ENCODE results near the gene CAVIN3. TPM values are rescaled to one million over a fixed set of nuclear protein-coding genes. Genes with fewer than 3 reads are reported as not detected.

CAVIN3 gene
- total RNA-seq, 1 experiment from 2014 or later = 41.5 TPM

DNA sequence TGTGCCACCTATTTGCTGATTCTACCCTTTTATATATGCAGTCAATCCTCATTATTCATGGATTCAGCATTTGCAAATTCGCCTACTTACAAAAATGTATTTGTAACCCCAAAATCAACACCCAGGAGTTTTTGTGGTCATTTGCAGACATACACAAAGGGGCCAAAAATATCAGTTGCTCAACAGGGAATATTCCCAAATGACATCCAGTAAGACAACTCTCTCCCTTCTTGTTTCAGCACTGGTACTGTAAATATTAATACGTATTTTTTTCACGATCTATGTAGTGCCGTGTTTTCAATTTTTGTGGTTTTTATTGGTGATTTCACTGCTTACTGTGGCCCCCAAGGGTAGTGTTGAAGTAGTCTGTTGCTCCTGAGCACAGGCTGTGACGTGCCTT lies 11.8 kb upstream of the CAVIN3 start (continued):
- TF ChIP-seq, protein P1, sequence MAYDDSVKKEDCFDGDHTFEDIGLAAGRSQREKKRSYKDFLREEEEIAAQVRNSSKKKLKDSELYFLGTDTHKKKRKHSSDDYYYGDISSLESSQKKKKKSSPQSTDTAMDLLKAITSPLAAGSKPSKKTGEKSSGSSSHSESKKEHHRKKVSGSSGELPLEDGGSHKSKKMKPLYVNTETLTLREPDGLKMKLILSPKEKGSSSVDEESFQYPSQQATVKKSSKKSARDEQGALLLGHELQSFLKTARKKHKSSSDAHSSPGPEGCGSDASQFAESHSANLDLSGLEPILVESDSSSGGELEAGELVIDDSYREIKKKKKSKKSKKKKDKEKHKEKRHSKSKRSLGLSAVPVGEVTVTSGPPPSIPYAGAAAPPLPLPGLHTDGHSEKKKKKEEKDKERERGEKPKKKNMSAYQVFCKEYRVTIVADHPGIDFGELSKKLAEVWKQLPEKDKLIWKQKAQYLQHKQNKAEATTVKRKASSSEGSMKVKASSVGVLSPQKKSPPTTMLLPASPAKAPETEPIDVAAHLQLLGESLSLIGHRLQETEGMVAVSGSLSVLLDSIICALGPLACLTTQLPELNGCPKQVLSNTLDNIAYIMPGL (CRISPR knock-in tag; IDR thresholded peaks at IDR 0.05) = no peak
- TF ChIP-seq NR2C2 (CRISPR knock-in tag; IDR thresholded peaks at IDR 0.05) = no peak
- no peak for TF ChIP-seq NFE2L1 (CRISPR knock-in tag; IDR thresholded peaks at IDR 0.05)
- no peak for TF ChIP-seq ZNF671 (CRISPR knock-in tag; IDR thresholded peaks at IDR 0.05)
- TF ChIP-seq ZNF232 (CRISPR knock-in tag; IDR thresholded peaks at IDR 0.05) = no peak
- TF ChIP-seq FOXJ3 (CRISPR knock-in tag; IDR thresholded peaks at IDR 0.05; ENCODE audit: borderline replicate concordance) = no peak
- TF ChIP-seq, protein P2, sequence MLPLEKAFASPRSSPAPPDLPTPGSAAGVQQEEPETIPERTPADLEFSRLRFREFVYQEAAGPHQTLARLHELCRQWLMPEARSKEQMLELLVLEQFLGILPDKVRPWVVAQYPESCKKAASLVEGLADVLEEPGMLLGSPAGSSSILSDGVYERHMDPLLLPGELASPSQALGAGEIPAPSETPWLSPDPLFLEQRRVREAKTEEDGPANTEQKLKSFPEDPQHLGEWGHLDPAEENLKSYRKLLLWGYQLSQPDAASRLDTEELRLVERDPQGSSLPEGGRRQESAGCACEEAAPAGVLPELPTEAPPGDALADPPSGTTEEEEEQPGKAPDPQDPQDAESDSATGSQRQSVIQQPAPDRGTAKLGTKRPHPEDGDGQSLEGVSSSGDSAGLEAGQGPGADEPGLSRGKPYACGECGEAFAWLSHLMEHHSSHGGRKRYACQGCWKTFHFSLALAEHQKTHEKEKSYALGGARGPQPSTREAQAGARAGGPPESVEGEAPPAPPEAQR (CRISPR knock-in tag; IDR thresholded peaks at IDR 0.05) = no peak

DNA sequence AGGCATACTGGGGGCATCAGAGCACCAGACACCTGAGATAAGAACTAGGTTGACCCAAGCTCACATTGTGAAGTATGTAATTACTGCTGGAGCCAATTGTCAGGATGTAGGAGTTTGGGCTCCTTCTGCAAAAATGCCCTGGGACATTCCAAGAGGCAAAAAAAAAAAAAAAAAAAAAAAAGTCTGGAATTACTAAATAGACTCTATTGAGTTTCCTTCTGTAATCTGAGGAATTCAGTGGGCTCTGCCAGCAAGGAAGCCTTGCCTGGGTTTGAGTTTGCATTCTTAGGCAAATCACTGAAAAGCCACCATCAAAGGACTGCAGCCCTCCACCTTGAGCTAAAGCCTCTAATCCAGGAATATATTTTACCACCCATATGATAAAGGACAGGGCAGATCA lies 8.0 kb upstream of the CAVIN3 start:
- no peak for TF ChIP-seq ZNF263 (CRISPR knock-in tag; IDR thresholded peaks at IDR 0.05; ENCODE audit: low read depth)
- TF ChIP-seq, protein P3, sequence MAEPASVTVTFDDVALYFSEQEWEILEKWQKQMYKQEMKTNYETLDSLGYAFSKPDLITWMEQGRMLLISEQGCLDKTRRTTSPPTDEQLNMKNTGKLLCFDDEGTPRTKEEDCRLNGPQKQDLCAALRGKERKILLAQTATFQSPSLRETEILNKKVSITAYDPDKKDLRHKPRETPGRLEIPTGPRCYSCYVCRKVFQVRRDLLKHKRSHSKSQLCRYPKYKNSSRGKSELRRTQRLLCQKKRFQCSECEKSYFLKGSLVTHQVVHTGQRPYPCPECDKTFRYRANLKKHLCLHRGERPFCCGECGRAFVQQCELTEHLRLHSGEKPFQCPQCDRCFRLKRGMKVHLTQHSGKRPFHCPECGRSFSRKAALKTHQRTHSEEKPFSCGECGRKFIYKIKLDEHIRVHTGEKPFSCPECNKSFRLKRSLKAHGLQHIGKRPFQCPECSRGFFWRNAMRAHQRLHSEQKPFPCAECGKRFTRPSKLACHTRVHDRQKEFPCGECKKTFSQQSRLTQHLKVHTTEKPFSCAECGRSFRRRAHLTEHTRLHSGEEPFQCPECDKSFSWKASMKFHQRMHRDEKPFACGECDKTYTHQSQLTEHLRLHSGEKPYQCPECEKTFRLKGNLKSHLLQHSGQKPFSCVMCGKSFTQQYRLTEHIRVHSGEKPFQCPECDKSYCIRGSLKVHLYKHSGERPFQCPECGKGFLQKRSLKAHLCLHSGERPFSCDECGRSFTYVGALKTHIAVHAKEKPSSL (CRISPR knock-in tag; conservative IDR thresholded peaks at IDR 0.05) = no peak
- TF ChIP-seq, protein P4, sequence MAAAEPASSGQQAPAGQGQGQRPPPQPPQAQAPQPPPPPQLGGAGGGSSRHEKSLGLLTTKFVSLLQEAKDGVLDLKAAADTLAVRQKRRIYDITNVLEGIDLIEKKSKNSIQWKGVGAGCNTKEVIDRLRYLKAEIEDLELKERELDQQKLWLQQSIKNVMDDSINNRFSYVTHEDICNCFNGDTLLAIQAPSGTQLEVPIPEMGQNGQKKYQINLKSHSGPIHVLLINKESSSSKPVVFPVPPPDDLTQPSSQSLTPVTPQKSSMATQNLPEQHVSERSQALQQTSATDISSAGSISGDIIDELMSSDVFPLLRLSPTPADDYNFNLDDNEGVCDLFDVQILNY (CRISPR knock-in tag; IDR thresholded peaks at IDR 0.05) = no peak
- TF ChIP-seq CREM (CRISPR knock-in tag; IDR thresholded peaks at IDR 0.05) = no peak
- TF ChIP-seq FOXK1 (CRISPR knock-in tag; IDR thresholded peaks at IDR 0.05) = no peak
- no peaks in the 10 kb centered on the region for H3K36me3 Mint-ChIP-seq
- H3K27ac Mint-ChIP-seq = no peak overlapping the region
- peaks cover 56% of the 10 kb centered on the region for H3K4me1 Mint-ChIP-seq
- ATAC-seq (peak; percentile 44), DNase-seq (ENCODE audit: low spot score) (no peak)
- no peaks in the 10 kb centered on the region for H3K27me3 Mint-ChIP-seq (ENCODE audit: low read depth)
- H3K4me3 Mint-ChIP-seq = no peak overlapping the region
- H3K9me3 Mint-ChIP-seq = no peaks in the 10 kb centered on the region
- POLR2A ChIA-PET = interaction anchor here (0.7 to 0.9 kb wide), 3 partner anchors 9 to 1659 kb away, joined by 5 to 8 read pairs (median 6); partner anchors contain the start of gene EIF3F
- CTCF ChIA-PET = interaction anchor here (0.6 to 4.1 kb wide), 11 partner anchors 9 to 230 kb away, joined by 3 to 20 read pairs (median 6); partner anchors contain the start of gene CAVIN3

DNA sequence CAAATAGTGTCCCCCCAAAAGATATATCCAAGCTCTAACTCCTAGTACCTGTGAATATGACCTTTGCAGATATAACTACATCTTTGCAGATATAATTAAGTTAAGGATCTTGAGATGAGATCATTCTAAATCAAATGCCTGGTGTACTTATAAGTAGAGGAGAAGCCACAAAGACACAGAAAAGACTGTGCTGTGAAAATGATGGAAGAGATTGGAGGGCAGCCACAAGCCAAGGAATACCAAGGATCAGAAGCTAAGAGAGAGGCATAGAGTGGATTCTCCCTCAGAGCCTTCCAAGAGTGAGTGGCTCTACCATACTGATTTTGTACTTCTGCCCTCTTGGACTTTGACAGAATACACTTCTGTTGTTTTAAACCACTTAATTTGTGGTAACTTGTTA lies 7.5 kb upstream of the CAVIN3 start:
- TF ChIP-seq, protein P3 (CRISPR knock-in tag; conservative IDR thresholded peaks at IDR 0.05) = no peak
- TF ChIP-seq ZNF121 (CRISPR knock-in tag; IDR thresholded peaks at IDR 0.05) = no peak
- TF ChIP-seq, protein P5, sequence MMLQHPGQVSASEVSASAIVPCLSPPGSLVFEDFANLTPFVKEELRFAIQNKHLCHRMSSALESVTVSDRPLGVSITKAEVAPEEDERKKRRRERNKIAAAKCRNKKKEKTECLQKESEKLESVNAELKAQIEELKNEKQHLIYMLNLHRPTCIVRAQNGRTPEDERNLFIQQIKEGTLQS (CRISPR knock-in tag; conservative IDR thresholded peaks at IDR 0.05) = no peak
- TF ChIP-seq, protein P6, sequence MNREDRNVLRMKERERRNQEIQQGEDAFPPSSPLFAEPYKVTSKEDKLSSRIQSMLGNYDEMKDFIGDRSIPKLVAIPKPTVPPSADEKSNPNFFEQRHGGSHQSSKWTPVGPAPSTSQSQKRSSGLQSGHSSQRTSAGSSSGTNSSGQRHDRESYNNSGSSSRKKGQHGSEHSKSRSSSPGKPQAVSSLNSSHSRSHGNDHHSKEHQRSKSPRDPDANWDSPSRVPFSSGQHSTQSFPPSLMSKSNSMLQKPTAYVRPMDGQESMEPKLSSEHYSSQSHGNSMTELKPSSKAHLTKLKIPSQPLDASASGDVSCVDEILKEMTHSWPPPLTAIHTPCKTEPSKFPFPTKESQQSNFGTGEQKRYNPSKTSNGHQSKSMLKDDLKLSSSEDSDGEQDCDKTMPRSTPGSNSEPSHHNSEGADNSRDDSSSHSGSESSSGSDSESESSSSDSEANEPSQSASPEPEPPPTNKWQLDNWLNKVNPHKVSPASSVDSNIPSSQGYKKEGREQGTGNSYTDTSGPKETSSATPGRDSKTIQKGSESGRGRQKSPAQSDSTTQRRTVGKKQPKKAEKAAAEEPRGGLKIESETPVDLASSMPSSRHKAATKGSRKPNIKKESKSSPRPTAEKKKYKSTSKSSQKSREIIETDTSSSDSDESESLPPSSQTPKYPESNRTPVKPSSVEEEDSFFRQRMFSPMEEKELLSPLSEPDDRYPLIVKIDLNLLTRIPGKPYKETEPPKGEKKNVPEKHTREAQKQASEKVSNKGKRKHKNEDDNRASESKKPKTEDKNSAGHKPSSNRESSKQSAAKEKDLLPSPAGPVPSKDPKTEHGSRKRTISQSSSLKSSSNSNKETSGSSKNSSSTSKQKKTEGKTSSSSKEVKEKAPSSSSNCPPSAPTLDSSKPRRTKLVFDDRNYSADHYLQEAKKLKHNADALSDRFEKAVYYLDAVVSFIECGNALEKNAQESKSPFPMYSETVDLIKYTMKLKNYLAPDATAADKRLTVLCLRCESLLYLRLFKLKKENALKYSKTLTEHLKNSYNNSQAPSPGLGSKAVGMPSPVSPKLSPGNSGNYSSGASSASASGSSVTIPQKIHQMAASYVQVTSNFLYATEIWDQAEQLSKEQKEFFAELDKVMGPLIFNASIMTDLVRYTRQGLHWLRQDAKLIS (CRISPR knock-in tag; IDR thresholded peaks at IDR 0.05; ENCODE audit: borderline replicate concordance) = no peak
- Mint-ChIP-seq H3K36me3 (no peaks in the 10 kb centered on the region), H3K4me3 (no peak overlapping the region), H3K9me3 (no peaks in the 10 kb centered on the region), H3K27me3 (ENCODE audit: low read depth) (no peaks in the 10 kb centered on the region), H3K27ac (no peak overlapping the region), H3K4me1 (peaks cover 60% of the 10 kb centered on the region)
- ATAC-seq = no peak
- CTCF ChIA-PET = interaction anchor here (0.6 to 4.1 kb wide), 10 partner anchors 8 to 91 kb away, joined by 3 to 20 read pairs (median 6); partner anchors contain the start of gene CAVIN3
- POLR2A ChIA-PET = interaction anchor here (0.9 kb wide), 1 partner anchor 8 kb away, joined by 5 read pairs; no protein-coding TSS in a partner anchor
- DNase-seq (ENCODE audit: low spot score) = no peak

All from WTC11 (cell line).